SK-N-SH (cell line): ENCODE results near the gene OST4. TPM values are rescaled to one million over a fixed set of nuclear protein-coding genes. Genes with fewer than 3 reads are reported as not detected.
A peak's percentile ranks its signal among the peaks of the same experiment; 100 is the strongest.

Experiments
- CTCF ChIA-PET: fragments of 300-600, 350-600 bp; formaldehyde crosslinking; extraction: SDS; loops from one replicate; lab custom pipeline; 2021; lab: Yijun Ruan, JAX
- POLR2A ChIA-PET: fragments of 350-600 bp; sonication (Branson Sonifier 250); formaldehyde crosslinking; extraction: SDS; loops from one replicate; lab custom pipeline; 2020; ENCODE audit warnings: antibody characterized with exemption, inconsistent platforms; lab: Yijun Ruan, JAX
- DNase-seq: peaks from one replicate; pipeline ENCODE4 v3.0.0; 2012
- H2AFZ ChIP-seq: fragments of 200-600 bp; sonication (generic); 2 replicates; pipeline ENCODE4 v1.8.1; 2016; ENCODE audit warnings: antibody characterized with exemption, mild to moderate bottlenecking, low read depth
- H3F3A ChIP-seq: fragments of 200-600 bp; sonication (generic); replicated peaks from 2 replicates; pipeline ENCODE3; 2016; ENCODE audit warnings: antibody characterized with exemption, mild to moderate bottlenecking; ENCODE audit not compliant: insufficient read depth
- H3K27ac ChIP-seq, 2 experiments: fragments of 200-500 bp in 1 of 2; fragments of 200-600 bp in 1 of 2; sonication (Bioruptor generic) in 1 of 2; sonication (generic), shearing (Covaris generic) in 1 of 2; 2 replicates each; pipeline versions ENCODE4 v1.5.1 to v1.6.1; 2014 to 2016; ENCODE audit warnings: low read depth in 2 of 2, inconsistent platforms in 1 of 2, low read length in 1 of 2, mild to moderate bottlenecking in 1 of 2, mixed read lengths in 1 of 2
- H3K27me3 ChIP-seq: fragments of 200-600 bp; sonication (generic), shearing (Covaris generic); 2 replicates; pipeline ENCODE4 v1.6.1; 2016; ENCODE audit warnings: mixed run types; ENCODE audit not compliant: insufficient read depth
- H3K36me3 ChIP-seq, 2 experiments: fragments of 200-500 bp in 1 of 2; fragments of 200-600 bp in 1 of 2; sonication (Bioruptor generic) in 1 of 2; sonication (generic) in 1 of 2; replicated peaks in 1 of 2; 2 replicates each; pipeline versions ENCODE3 to v1.5.1; 2014 to 2016; ENCODE audit warnings: low read length in 1 of 2, mild to moderate bottlenecking in 1 of 2; ENCODE audit not compliant: insufficient read depth in 2 of 2, control insufficient read depth in 1 of 2
- H3K4me1 ChIP-seq, 2 experiments: fragments of 200-500 bp in 1 of 2; fragments of 200-600 bp in 1 of 2; sonication (Bioruptor generic) in 1 of 2; sonication (generic), shearing (Covaris generic) in 1 of 2; 2 replicates each; pipeline versions ENCODE4 v1.5.1 to v1.6.1; 2014 to 2016; ENCODE audit warnings: low read depth in 1 of 2, low read length in 1 of 2, mixed run types in 1 of 2; ENCODE audit not compliant: insufficient read depth in 2 of 2, control insufficient read depth in 1 of 2
- H3K4me2 ChIP-seq: fragments of 200-600 bp; sonication (generic), shearing (Covaris generic); 2 replicates; pipeline ENCODE4 v1.6.1; 2017; ENCODE audit warnings: mixed run types
- H3K4me3 ChIP-seq, 2 experiments: fragments of 200-500 bp in 1 of 2; fragments of 200-600 bp in 1 of 2; sonication (Bioruptor generic) in 1 of 2; sonication (generic), shearing (Covaris generic) in 1 of 2; 2 replicates each; pipeline versions ENCODE4 v1.5.1 to v1.8.1; 2014 to 2016; ENCODE audit warnings: low read depth in 2 of 2, inconsistent platforms in 1 of 2, low read length in 1 of 2, mild to moderate bottlenecking in 1 of 2, mixed read lengths in 1 of 2, moderate library complexity in 1 of 2
- H3K79me2 ChIP-seq: fragments of 200-600 bp; sonication (generic); 2 replicates; pipeline ENCODE4 v1.8.1; 2017; ENCODE audit warnings: mild to moderate bottlenecking; ENCODE audit not compliant: insufficient read depth
- H3K9ac ChIP-seq: fragments of 200-600 bp; sonication (generic); 2 replicates; pipeline ENCODE4 v1.6.1; 2017; ENCODE audit warnings: mixed run types
- H3K9me2 ChIP-seq: fragments of 200-600 bp; sonication (generic); 2 replicates; pipeline ENCODE4 v1.6.1; 2017; ENCODE audit warnings: mixed run types
- H3K9me3 ChIP-seq: fragments of 200-600 bp; sonication (generic); 2 replicates; pipeline ENCODE4 v1.6.1; 2017; ENCODE audit warnings: mixed run types, mild to moderate bottlenecking, moderate library complexity
- H4K20me1 ChIP-seq: fragments of 200-600 bp; sonication (generic); 2 replicates; pipeline ENCODE4 v1.6.1; 2017; ENCODE audit warnings: mild to moderate bottlenecking, mixed run types; ENCODE audit not compliant: insufficient read depth
- EP300 ChIP-seq, 2 experiments: IDR thresholded peaks; 2 replicates each; pipeline versions ENCODE4 v1.4.0 to v1.6.1; 2012; ENCODE audit warnings: borderline replicate concordance in 1 of 2, low read depth in 1 of 2, low read length in 1 of 2
- FOXJ3 ChIP-seq: sonication (generic); formaldehyde crosslinking; IDR thresholded peaks from 2 replicates; pipeline ENCODE4 v1.5.1; 2020; ENCODE audit warnings: mild to moderate bottlenecking, missing genetic modification reagents
- FOXM1 ChIP-seq: IDR thresholded peaks from 2 replicates; pipeline ENCODE4 v1.4.0; 2012; ENCODE audit warnings: low read depth, mild to moderate bottlenecking
- MEF2A ChIP-seq: IDR thresholded peaks from 2 replicates; pipeline ENCODE4 v1.4.0; 2012; ENCODE audit warnings: low read depth, borderline replicate concordance
- MXI1 ChIP-seq: IDR thresholded peaks from 2 replicates; pipeline ENCODE4 v1.6.1; 2012; ENCODE audit warnings: mild to moderate bottlenecking, low read depth, low read length, improper control_type of control experiment
- RCOR1 ChIP-seq: fragments of 150-350 bp; IDR thresholded peaks from 2 replicates; pipeline ENCODE4 v1.6.1; 2017; ENCODE audit warnings: antibody characterized with exemption, low read length
- RFX5 ChIP-seq: IDR thresholded peaks from 2 replicates; pipeline ENCODE4 v1.6.1; 2012; ENCODE audit warnings: mild to moderate bottlenecking, improper control_type of control experiment, low read length
- SMC3 ChIP-seq: IDR thresholded peaks from 2 replicates; pipeline ENCODE4 v1.6.1; 2012; ENCODE audit warnings: low read depth, low read length, improper control_type of control experiment
- TCF12 ChIP-seq: IDR thresholded peaks from 2 replicates; pipeline ENCODE4 v1.4.0; 2012
- USF1 ChIP-seq: IDR thresholded peaks from 2 replicates; pipeline ENCODE4 v1.4.0; 2012; ENCODE audit warnings: low read depth, borderline replicate concordance
- WGBS: methylation state at CpG from one replicate; pipeline ENCODE4 v1.1.6; 2017; ENCODE audit warnings: low lambda C conversion rate; 5-methylcytosine and 5-hydroxymethylcytosine counted together
- polyA plus RNA-seq, 3 experiments: library from polyadenylated mRNA; depleted of rRNA; stranded (reverse); fragments of >200 nt; gene quantifications; 2 replicates each; pipeline ENCODE4 v1.2.3, GENCODE V29; 2012
- TF ChIP-seq, protein P1 (sequence below): IDR thresholded peaks from 2 replicates; pipeline ENCODE4 v1.4.0; 2012; ENCODE audit warnings: low read depth

The OST4 gene
- polyA plus RNA-seq, 1 of the 3 experiments (the other 2 are of a cell fraction): 1,851 TPM

DNA sequence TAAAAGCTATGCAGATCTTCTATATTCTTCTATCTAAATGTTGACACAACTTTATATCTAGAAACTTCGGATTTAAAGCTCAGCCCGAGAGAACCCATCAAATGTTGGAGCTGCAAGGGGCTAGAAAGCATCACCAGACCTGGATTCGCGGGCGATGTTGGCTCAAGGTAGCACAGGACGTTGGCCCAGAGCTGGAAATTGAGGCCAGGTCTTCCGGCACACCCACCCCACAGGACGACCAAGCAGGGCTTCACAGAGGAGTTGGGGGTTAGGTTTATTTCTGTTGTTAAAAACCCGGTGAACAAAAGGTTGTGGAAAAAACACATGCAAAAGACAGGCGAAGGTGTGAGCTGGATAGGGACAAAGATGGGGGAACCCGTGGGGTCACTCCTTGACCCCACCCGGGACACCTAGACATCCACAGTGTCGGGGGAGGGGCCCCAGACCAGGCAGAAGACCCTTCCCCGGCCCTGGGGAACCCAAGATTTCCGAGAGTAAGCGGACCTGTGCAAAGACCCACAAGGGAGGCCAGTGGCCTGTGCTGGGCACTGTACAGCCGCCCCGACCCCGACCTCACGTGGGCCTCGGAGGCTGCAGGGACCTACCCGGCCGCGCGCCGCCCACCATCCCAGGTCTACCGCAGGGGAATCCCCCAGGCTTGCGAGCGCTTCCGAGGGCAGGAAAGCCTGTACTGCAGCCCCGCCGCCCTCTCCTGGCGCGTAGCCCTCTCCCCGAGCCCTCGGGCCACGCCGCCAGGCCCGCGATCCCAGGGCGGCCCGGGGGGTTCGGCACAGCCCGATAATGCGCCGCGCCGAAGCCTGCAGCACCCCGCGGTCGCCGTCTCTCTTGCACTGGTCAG lies 21.8 kb downstream of the OST4 start:
- Histone ChIP-seq H3K9ac (peak overlapping the region; percentile 60), H3F3A (peaks cover 32% of the 10 kb centered on the region), H2AFZ (peak overlapping the region; percentile 70), H3K36me3 (peaks cover 0 to 15% of the 10 kb centered on the region in 2 experiments), H3K9me2 (no peaks in the 10 kb centered on the region), H3K4me2 (peak overlapping the region; percentile 98), H3K9me3 (no peaks in the 10 kb centered on the region), H3K79me2 (no peaks in the 10 kb centered on the region), H3K4me1 (peaks cover 10 to 15% of the 10 kb centered on the region in 2 experiments; a peak in 2 of 4 replicates), H3K4me3 (peak overlapping the region; percentile 86 to 89), H3K27me3 (no peaks in the 10 kb centered on the region), H3K27ac (peak overlapping the region; percentile 81 to 98), H4K20me1 (no peaks in the 10 kb centered on the region)
- 41% methylated on average over 21 of the region's 52 CpGs for WGBS
- DNase-seq: peak; percentile 88
- CTCF ChIA-PET: interaction anchor here (0.6 to 13.5 kb wide), 22 partner anchors 8 to 1886 kb away, joined by 3 to 216 read pairs (median 6); partner anchors contain the start of genes EMILIN1, KHK and OST4
- POLR2A ChIA-PET: interaction anchor here (0.6 to 4.8 kb wide), 17 partner anchors 10 to 200 kb away, joined by 3 to 80 read pairs (median 7); partner anchors contain the start of genes ATRAID, EMILIN1, KHK and OST4
- TF ChIP-seq FOXM1 (no peak), RCOR1 (no peak), SMC3 (no peak), MEF2A (no peak), TCF12 (no peak), MXI1 (peak; percentile 19; the same call in 1 of the 2 replicates), EP300 (IDR thresholded peaks at IDR 0.05; ENCODE audit: borderline replicate concordance in 1 of 2, low read depth in 1 of 2, low read length in 1 of 2) (no peak), FOXJ3 (CRISPR knock-in tag) (peak; percentile 11; the same call in 1 of the 2 replicates), RFX5 (no peak), USF1 (no peak)
- TF ChIP-seq, protein P1, sequence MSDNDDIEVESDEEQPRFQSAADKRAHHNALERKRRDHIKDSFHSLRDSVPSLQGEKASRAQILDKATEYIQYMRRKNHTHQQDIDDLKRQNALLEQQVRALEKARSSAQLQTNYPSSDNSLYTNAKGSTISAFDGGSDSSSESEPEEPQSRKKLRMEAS: peak; percentile 15; the same call in 1 of the 2 replicates
- TF ChIP-seq, all 33 proteins: peak for 3

DNA sequence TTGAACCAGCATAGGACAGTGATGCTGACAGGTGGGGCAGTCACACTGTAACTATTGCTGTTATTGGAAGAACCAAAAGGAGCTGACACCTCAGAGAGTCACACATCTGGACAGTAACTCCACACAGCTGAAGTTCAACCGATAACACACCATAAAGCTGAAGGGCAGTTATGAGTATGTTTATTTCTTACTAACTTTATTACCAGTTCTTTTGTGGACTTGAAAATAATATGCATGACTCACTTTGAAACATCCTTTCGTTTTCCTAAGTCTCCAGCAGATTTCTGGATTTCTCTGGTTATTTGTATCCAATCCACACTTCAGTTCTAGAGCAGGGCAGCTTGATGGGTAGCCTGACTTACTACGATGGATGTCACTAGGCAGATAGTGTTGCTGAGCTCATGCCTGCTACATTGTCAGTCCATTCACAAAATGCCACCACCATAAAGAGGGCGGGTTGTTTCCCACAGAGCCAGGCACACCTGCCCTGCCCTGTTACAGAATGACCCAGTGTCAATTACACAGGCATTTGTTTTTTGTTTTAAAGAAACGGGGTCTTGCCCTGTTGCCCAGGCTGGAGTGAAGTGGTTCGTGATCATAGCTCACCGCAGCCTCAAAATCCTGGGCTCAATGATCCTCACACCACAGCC lies 28.3 kb downstream of the OST4 start:
- POLR2A ChIA-PET: interaction anchor here (1.0 to 1.5 kb wide), 3 partner anchors 9 to 17 kb away, joined by 3 to 6 read pairs (median 4); partner anchors contain the start of gene AGBL5
- Histone ChIP-seq H3K4me1 (peaks cover 0 to 7% of the 10 kb centered on the region in 2 experiments; a peak in 1 of 4 replicates), H3F3A (peaks cover 15% of the 10 kb centered on the region), H3K4me3 (no peak overlapping the region), H3K27me3 (no peaks in the 10 kb centered on the region), H3K9me2 (no peaks in the 10 kb centered on the region), H4K20me1 (no peaks in the 10 kb centered on the region), H3K36me3 (peaks cover 7 to 48% of the 10 kb centered on the region in 2 experiments), H2AFZ (no peak overlapping the region), H3K9me3 (no peaks in the 10 kb centered on the region), H3K79me2 (no peaks in the 10 kb centered on the region), H3K9ac (no peak overlapping the region), H3K27ac (no peak overlapping the region), H3K4me2 (no peak overlapping the region)
- CTCF ChIA-PET: interaction anchor here (1.0 to 1.4 kb wide), 2 partner anchors 14 to 81 kb away, joined by 3 to 6 read pairs; no protein-coding TSS in a partner anchor
- WGBS: 90% methylated on average over 7 of the region's 7 CpGs
- TF ChIP-seq USF1: no peak
- no peak for DNase-seq
